HepG2 (cell line): Measurements from ENCODE around the gene IQCF5. TPM values are rescaled to one million over a fixed set of nuclear protein-coding genes. Genes with fewer than 3 reads are reported as not detected.

Source experiments
- ATAC-seq: fragments of 200-7000 bp; cut with Tn5 transposase; 3 replicates; pipeline ENCODE4 v1.9.1; 2020; ENCODE audit warnings: mild to moderate bottlenecking, moderate library complexity
- BruUV-seq: library from RNA; stranded (reverse); fragments of 400-500 nt; replicated peaks from 2 replicates; lab custom pipeline; 2021; lab: Mats Ljungman, UMichigan
- CTCF ChIA-PET: fragments of 300-600 bp; formaldehyde crosslinking; extraction: SDS; loops from one replicate; lab custom pipeline; 2021; ENCODE audit warnings: low total read pairs, inconsistent platforms, low intra/inter-chr PET ratio; lab: Yijun Ruan, JAX
- POLR2A ChIA-PET: fragments of 350-600 bp; sonication (Branson Sonifier 250); formaldehyde crosslinking; loops from one replicate; lab custom pipeline; 2020; ENCODE audit warnings: antibody characterized with exemption, inconsistent platforms; lab: Yijun Ruan, JAX
- DNase-seq: peaks from one replicate; pipeline ENCODE4 v3.0.0-alpha.2; 2015; ENCODE audit warnings: low spot score
- FAIRE-seq: peaks from 3 replicates; lab custom pipeline; 2011; peaks lifted over from hg19 to GRCh38; lab: Jason Lieb, UNC
- H2AFZ ChIP-seq: one replicate; pipeline ENCODE4 v1.6.1; 2011; ENCODE audit warnings: low read length, inconsistent platforms
- H3K27ac ChIP-seq: fragments of 300-600 bp; 3 replicates; pipeline ENCODE4 v1.8.0; 2011; ENCODE audit warnings: mixed run types, mild to moderate bottlenecking, mixed read lengths, low read length, inconsistent platforms; ENCODE audit not compliant: insufficient read depth; ENCODE audit errors: extremely low read length
- H3K27me3 ChIP-seq, 2 experiments: fragments of 200-600 bp in 1 of 2; 2 replicates in 1 of 2; 3 replicates in 1 of 2; pipeline versions ENCODE4 v1.6.0 to v1.8.0; 2011; ENCODE audit warnings: low read length in 2 of 2, mild to moderate bottlenecking in 2 of 2, moderate library complexity in 2 of 2, inconsistent platforms in 1 of 2; ENCODE audit not compliant: insufficient read depth in 2 of 2, control insufficient read depth in 1 of 2
- H3K36me3 ChIP-seq, 2 experiments: fragments of 200-600 bp in 1 of 2; replicated peaks in 1 of 2; 2 replicates in 1 of 2; 3 replicates in 1 of 2; pipeline versions ENCODE4 v1.5.1 to v1.8.0; 2011; ENCODE audit warnings: low read length in 2 of 2, inconsistent platforms in 1 of 2; ENCODE audit not compliant: insufficient read depth in 2 of 2, control insufficient read depth in 1 of 2
- H3K4me1 ChIP-seq: 2 replicates; pipeline ENCODE4 v1.5.1; 2012; ENCODE audit warnings: low read length, inconsistent platforms; ENCODE audit not compliant: insufficient read depth
- H3K4me2 ChIP-seq: 2 replicates; pipeline ENCODE4 v1.6.0; 2011; ENCODE audit warnings: low read depth, low read length, inconsistent platforms
- H3K4me3 ChIP-seq, 3 experiments: fragments of 200-600 bp in 1 of 3; sonication (generic), shearing (Covaris generic) in 1 of 3; replicated peaks in 1 of 3; 2 replicates each; pipeline ENCODE4 v1.5.1; 2011 to 2016; ENCODE audit warnings: low read length in 3 of 3, inconsistent platforms in 2 of 3, low read depth in 2 of 3, mild to moderate bottlenecking in 2 of 3, control low read depth in 1 of 3, mixed read lengths in 1 of 3; ENCODE audit not compliant: insufficient read depth in 1 of 3
- H3K79me2 ChIP-seq: one replicate; pipeline ENCODE4 v1.6.1; 2011; ENCODE audit warnings: low read length, inconsistent platforms; ENCODE audit not compliant: insufficient read depth
- H3K9ac ChIP-seq: 2 replicates; pipeline ENCODE4 v1.6.0; 2011; ENCODE audit warnings: mild to moderate bottlenecking, low read depth, low read length, inconsistent platforms; ENCODE audit not compliant: insufficient read depth
- H3K9me3 ChIP-seq: 2 replicates; pipeline ENCODE4 v1.5.1; 2012; ENCODE audit warnings: mild to moderate bottlenecking, low read length
- H4K20me1 ChIP-seq: 2 replicates; pipeline ENCODE4 v1.6.0; 2011; ENCODE audit warnings: inconsistent platforms, mild to moderate bottlenecking, low read length, moderate library complexity; ENCODE audit not compliant: insufficient read depth
- CHCHD3 ChIP-seq: sonication (generic); formaldehyde crosslinking; IDR thresholded peaks from 2 replicates; pipeline ENCODE4 v1.8.0; 2022; ENCODE audit warnings: mild to moderate bottlenecking, missing genetic modification reagents, moderate library complexity
- FOXJ3 ChIP-seq: sonication (generic); formaldehyde crosslinking; IDR thresholded peaks from 2 replicates; pipeline ENCODE4 v1.4.0; 2020; ENCODE audit warnings: missing genetic modification reagents, mild to moderate bottlenecking, borderline replicate concordance
- FUBP1 ChIP-seq: sonication (generic); formaldehyde crosslinking; IDR thresholded peaks from 2 replicates; pipeline ENCODE4 v1.5.1; 2020; ENCODE audit warnings: missing genetic modification reagents, mild to moderate bottlenecking, borderline replicate concordance
- NR0B2 ChIP-seq: sonication (generic); formaldehyde crosslinking; IDR thresholded peaks from 2 replicates; pipeline ENCODE4 v1.4.0; 2020; ENCODE audit warnings: mild to moderate bottlenecking, missing genetic modification reagents
- RARA ChIP-seq: IDR thresholded peaks from 2 replicates; pipeline ENCODE4 v1.6.1; 2016; ENCODE audit warnings: missing genetic modification reagents, missing compliant biosample characterization
- THYN1 ChIP-seq: sonication (generic); formaldehyde crosslinking; IDR thresholded peaks from 2 replicates; pipeline ENCODE4 v1.8.1; 2023; ENCODE audit warnings: low read depth, mild to moderate bottlenecking, moderate library complexity, missing genetic modification reagents, borderline replicate concordance
- ZBTB8A ChIP-seq: sonication (generic); formaldehyde crosslinking; IDR thresholded peaks from 2 replicates; pipeline ENCODE4 v1.4.0; 2020; ENCODE audit warnings: mild to moderate bottlenecking, low read depth, missing genetic modification reagents, borderline replicate concordance
- ZNF407 ChIP-seq: sonication (generic); formaldehyde crosslinking; IDR thresholded peaks from one replicate; pipeline ENCODE4 v1.5.1; 2020; ENCODE audit warnings: mild to moderate bottlenecking, missing genetic modification reagents; ENCODE audit errors: not compliant biosample characterization
- ZNF501 ChIP-seq: sonication (generic); formaldehyde crosslinking; IDR thresholded peaks from 2 replicates; pipeline ENCODE4 v1.5.1; 2020; ENCODE audit warnings: mild to moderate bottlenecking, moderate library complexity, missing genetic modification reagents
- ZNF629 ChIP-seq: sonication (generic); formaldehyde crosslinking; conservative IDR thresholded peaks from 2 replicates; pipeline ENCODE4 v1.5.0; 2020; ENCODE audit warnings: missing genetic modification reagents
- WGBS: methylation state at CpG from one replicate; pipeline ENCODE4 v1.1.6; 2017; ENCODE audit warnings: low lambda C conversion rate; 5-methylcytosine and 5-hydroxymethylcytosine counted together
- in situ Hi-C: cut with HindIII; loops from 2 replicates; pipeline ENCODE4 v1.10.0; 2017; ENCODE audit warnings: low pct_unique_long_range_greater_than_20kb; ENCODE audit not compliant: extremely low pct_ligation_motif_present
- intact Hi-C: fragments of 100-400 bp; cut with micrococcal nuclease; formaldehyde crosslinking; loops from one replicate; pipeline ENCODE4 v1.10.0; 2022; ENCODE audit not compliant: unreplicated experiment
- polyA plus RNA-seq, 8 experiments: library from polyadenylated mRNA; depleted of rRNA in 3 of 8; stranded (reverse) in 7 of 8; unstranded in 1 of 8; fragments of >200 nt; fragmentation: Illumina TruSeq in 4 of 8; extraction: Trizol in 4 of 8; gene quantifications; 2 replicates each; pipeline versions ENCODE4 v1.2.1 to v1.2.3, GENCODE V29; 2011 to 2016; ENCODE audit warnings: low read depth in 4 of 8, missing spikeins in 1 of 8, mixed read lengths in 1 of 8; ENCODE audit not compliant: insufficient read depth in 1 of 8
- total RNA-seq, 5 experiments: library from RNA; depleted of rRNA; stranded (reverse); fragments of >200 nt; fragmentation: Illumina TruSeq; extraction: Trizol; gene quantifications; 2 replicates each; pipeline ENCODE4 v1.2.3, GENCODE V29; 2016; ENCODE audit warnings: low read depth in 1 of 5

Gene IQCF5
- total and polyA plus RNA-seq, 2 of the 13 experiments (the other 11 are each of a cell fraction or from before 2014, with no cell fraction given): not detected

GRCh38 chr3:51887620-51888019, 12.2 kb upstream of the IQCF5 start:
- Histone ChIP-seq H3K36me3 (no peaks in the 10 kb centered on the region), H3K4me2 (no peak overlapping the region), H3K9me3 (no peaks in the 10 kb centered on the region), H4K20me1 (no peaks in the 10 kb centered on the region), H3K4me3 (no peak overlapping the region), H3K79me2 (no peaks in the 10 kb centered on the region), H3K9ac (no peak overlapping the region), H3K4me1 (no peaks in the 10 kb centered on the region), H3K27me3 (peaks cover 0 to 5% of the 10 kb centered on the region in 2 experiments; a peak in 2 of 5 replicates), H3K27ac (no peak overlapping the region), H2AFZ (no peak overlapping the region)
- DNase-seq (no peak), FAIRE-seq (no peak), ATAC-seq (no peak)
- intact Hi-C loops (no loop called here), in situ Hi-C loops (no loop called here)
- no TSS peak for BruUV-seq
- POLR2A ChIA-PET: no interaction called here
- WGBS: 0% methylated on average over 2 of the region's 2 CpGs
- CTCF ChIA-PET: no interaction called here
- no peak for TF ChIP-seq ZBTB8A (CRISPR knock-in tag)
- no peak for TF ChIP-seq FOXJ3 (CRISPR knock-in tag)
- no peak for TF ChIP-seq ZNF629 (CRISPR knock-in tag)
- TF ChIP-seq FUBP1 (CRISPR knock-in tag): no peak
- no peak for TF ChIP-seq ZNF407 (CRISPR knock-in tag)
- no peak for TF ChIP-seq THYN1
- TF ChIP-seq RARA (CRISPR knock-in tag): no peak
- no peak for TF ChIP-seq CHCHD3 (CRISPR knock-in tag)
- TF ChIP-seq NR0B2 (CRISPR knock-in tag): no peak
- TF ChIP-seq ZNF501 (CRISPR knock-in tag): no peak
